K562 (cell line): ENCODE data around the gene ANKRD30A. TPM values are rescaled to one million over a fixed set of nuclear protein-coding genes. Genes with fewer than 3 reads are reported as not detected.

Experiments
- ATAC-seq: fragments of 200-7000 bp; cut with Tn5 transposase; 3 replicates; pipeline ENCODE4 v1.9.1; 2020; ENCODE audit warnings: moderate library complexity
- BruUV-seq: library from RNA; stranded (reverse); fragments of 400-500 nt; replicated peaks from 2 replicates; lab custom pipeline; 2021; lab: Mats Ljungman, UMichigan
- CTCF ChIA-PET: fragments of 300-600 bp; formaldehyde crosslinking; extraction: SDS; loops from one replicate; lab custom pipeline; 2021; ENCODE audit warnings: low intra/inter-chr PET ratio; lab: Yijun Ruan, JAX
- POLR2A ChIA-PET: fragments of 300-600, 350-650 bp; sonication (Branson Sonifier 250); formaldehyde crosslinking; extraction: SDS; loops from one replicate; lab custom pipeline; 2021; ENCODE audit warnings: antibody characterized with exemption, inconsistent platforms; lab: Yijun Ruan, JAX
- DNase-seq, 4 experiments: peaks; one replicate each; pipeline versions ENCODE4 v3.0.0 to v3.0.0-alpha.2; 2011 to 2018; ENCODE audit warnings: low spot score in 3 of 4, mixed read lengths in 3 of 4; ENCODE audit errors: extremely low read depth in 1 of 4
- FAIRE-seq: peaks from 2 replicates; lab custom pipeline; 2011; peaks lifted over from hg19 to GRCh38; lab: Jason Lieb, UNC
- H2AFZ ChIP-seq: 2 replicates; pipeline ENCODE4 v1.6.0; 2011; ENCODE audit warnings: low read depth, low read length, control low read depth, inconsistent platforms
- H3K27ac ChIP-seq: fragments of 200-600 bp; 3 replicates; pipeline ENCODE4 v1.8.0; 2011; ENCODE audit warnings: low read depth, mild to moderate bottlenecking, control low read depth, inconsistent platforms, low read length, moderate library complexity, mixed read lengths; ENCODE audit errors: extremely low read depth
- H3K27me3 ChIP-seq, 2 experiments: fragments of 300-600 bp in 1 of 2; 2 replicates in 1 of 2; 3 replicates in 1 of 2; pipeline versions ENCODE4 v1.6.0 to v1.8.0; 2011; ENCODE audit warnings: inconsistent platforms in 2 of 2, low read length in 2 of 2, mild to moderate bottlenecking in 1 of 2, mixed read lengths in 1 of 2, moderate library complexity in 1 of 2; ENCODE audit not compliant: control insufficient read depth in 2 of 2, insufficient read depth in 2 of 2
- H3K36me3 ChIP-seq: fragments of 300-600 bp; 3 replicates; pipeline ENCODE4 v1.8.0; 2011; ENCODE audit warnings: mild to moderate bottlenecking, low read length, inconsistent platforms; ENCODE audit not compliant: control insufficient read depth, insufficient read depth
- H3K4me1 ChIP-seq, 2 experiments: fragments of 200-600 bp in 1 of 2; replicated peaks in 1 of 2; 2 replicates in 1 of 2; 3 replicates in 1 of 2; pipeline versions ENCODE4 v1.5.1 to v1.8.0; 2011; ENCODE audit warnings: inconsistent platforms in 2 of 2, low read length in 2 of 2, mild to moderate bottlenecking in 1 of 2, mixed read lengths in 1 of 2, moderate library complexity in 1 of 2; ENCODE audit not compliant: control insufficient read depth in 2 of 2, insufficient read depth in 2 of 2
- H3K4me2 ChIP-seq: 2 replicates; pipeline ENCODE4 v1.6.1; 2011; ENCODE audit warnings: low read length, control low read depth, inconsistent platforms, mixed read lengths; ENCODE audit not compliant: insufficient read depth
- H3K4me3 ChIP-seq: fragments of 200-600 bp; sonication (generic), shearing (Covaris generic); 2 replicates; pipeline ENCODE4 v1.5.1; 2016; ENCODE audit warnings: control low read depth, inconsistent platforms
- H3K79me2 ChIP-seq: fragments of 200-600 bp; 3 replicates; pipeline ENCODE4 v1.8.0; 2011; ENCODE audit warnings: low read length, inconsistent platforms; ENCODE audit not compliant: control insufficient read depth, insufficient read depth
- H3K9ac ChIP-seq, 2 experiments: 2 replicates each; pipeline versions ENCODE4 v1.6.0 to v1.6.1; 2011; ENCODE audit warnings: low read depth in 2 of 2, low read length in 2 of 2, control low read depth in 1 of 2, inconsistent platforms in 1 of 2, mild to moderate bottlenecking in 1 of 2, mixed read lengths in 1 of 2; ENCODE audit not compliant: insufficient read depth in 1 of 2
- H3K9me1 ChIP-seq: one replicate; pipeline ENCODE4 v1.6.0; 2011; ENCODE audit warnings: inconsistent platforms, mild to moderate bottlenecking, low read length, moderate library complexity; ENCODE audit not compliant: control insufficient read depth, insufficient read depth
- H3K9me3 ChIP-seq: replicated peaks from 2 replicates; pipeline ENCODE4 v1.5.1; 2011; ENCODE audit warnings: low read depth, low read length, inconsistent platforms; ENCODE audit not compliant: control insufficient read depth, insufficient read depth
- H4K20me1 ChIP-seq: replicated peaks from 2 replicates; pipeline ENCODE4 v1.6.1; 2011; ENCODE audit warnings: low read length, inconsistent platforms, mixed read lengths; ENCODE audit not compliant: control insufficient read depth, insufficient read depth
- E2F3 ChIP-seq: fragments of 250-450 bp; sonication (Bioruptor Pico); IDR thresholded peaks from 2 replicates; pipeline ENCODE4 v1.4.0; 2020; ENCODE audit warnings: mild to moderate bottlenecking
- FOXP1 ChIP-seq: sonication (generic); formaldehyde crosslinking; IDR thresholded peaks from 2 replicates; pipeline ENCODE4 v1.8.0; 2022; ENCODE audit warnings: mild to moderate bottlenecking, missing genetic modification reagents
- GATAD2A ChIP-seq: fragments of 450-650 bp; IDR thresholded peaks from 2 replicates; pipeline ENCODE4 v1.6.1; 2017
- GTF2B ChIP-seq: IDR thresholded peaks from 2 replicates; pipeline ENCODE4 v1.6.1; 2011; ENCODE audit not compliant: insufficient read length; ENCODE audit errors: extremely low read depth
- GTF2E2 ChIP-seq: fragments of 200-800 bp; sonication (Bioruptor generic); IDR thresholded peaks from 2 replicates; pipeline ENCODE4 v1.6.1; 2016; ENCODE audit warnings: missing genetic modification characterization, missing compliant biosample characterization
- HIVEP1 ChIP-seq: fragments of 250-450 bp; sonication (Bioruptor Pico); IDR thresholded peaks from 2 replicates; pipeline ENCODE4 v1.4.0; 2020; ENCODE audit warnings: mild to moderate bottlenecking
- HLTF ChIP-seq: fragments of 450-650 bp; IDR thresholded peaks from 2 replicates; pipeline ENCODE4 v1.6.1; 2016
- IFI16 ChIP-seq: fragments of 250-450 bp; sonication (Bioruptor Pico); IDR thresholded peaks from 2 replicates; pipeline ENCODE4 v2.1.2; 2022; ENCODE audit warnings: mild to moderate bottlenecking, inconsistent platforms
- KDM5B ChIP-seq: fragments of 200-600 bp; sonication (generic); IDR thresholded peaks from 2 replicates; pipeline ENCODE4 v1.6.1; 2012; ENCODE audit warnings: low read depth, mild to moderate bottlenecking, moderate library complexity, low read length, control low read depth, inconsistent platforms; ENCODE audit not compliant: insufficient replicate concordance
- KLF13 ChIP-seq: fragments of 450-650 bp; IDR thresholded peaks from 2 replicates; pipeline ENCODE4 v1.6.1; 2016; ENCODE audit warnings: missing genetic modification characterization, low read depth, mild to moderate bottlenecking, missing compliant biosample characterization, moderate library complexity, borderline replicate concordance
- MLLT1 ChIP-seq, 2 experiments: fragments of 450-650 bp; IDR thresholded peaks; 2 replicates each; pipeline ENCODE4 v1.6.1; 2016
- NCOR1 ChIP-seq: fragments of 450-650 bp; IDR thresholded peaks from 2 replicates; pipeline ENCODE4 v1.6.1; 2016; ENCODE audit warnings: mild to moderate bottlenecking, moderate library complexity
- RREB1 ChIP-seq: fragments of 250-450 bp; sonication (Bioruptor Pico); IDR thresholded peaks from 2 replicates; pipeline ENCODE4 v1.4.0; 2020
- SP1 ChIP-seq: sonication (generic); formaldehyde crosslinking; IDR thresholded peaks from 2 replicates; pipeline ENCODE4 v1.8.1; 2022; ENCODE audit warnings: mild to moderate bottlenecking, missing genetic modification reagents
- TFAM ChIP-seq: fragments of 250-450 bp; sonication (Bioruptor Pico); conservative IDR thresholded peaks from 2 replicates; pipeline ENCODE4 v1.5.0; 2021; ENCODE audit warnings: mild to moderate bottlenecking, moderate library complexity
- ZNF586 ChIP-seq: fragments of 450-650 bp; formaldehyde crosslinking; conservative IDR thresholded peaks from 2 replicates; pipeline ENCODE4 v1.4.0; 2020; ENCODE audit warnings: mild to moderate bottlenecking, moderate library complexity
- WGBS: fragments of 100-300 bp; shearing (Covaris generic); methylation state at CpG from one replicate; pipeline ENCODE4 v1.1.6; 2016; ENCODE audit warnings: low coverage, mixed read lengths; ENCODE audit not compliant: insufficient coverage; ENCODE audit errors: missing lambda C conversion rate; 5-methylcytosine and 5-hydroxymethylcytosine counted together
- in situ Hi-C: fragments of 300-500 bp; cut with MboI; formaldehyde crosslinking; loops from 4 replicates; pipeline ENCODE4 v1.15.0; 2018; ENCODE audit warnings: inconsistent platforms, mixed read lengths
- intact Hi-C: fragments of 100-400 bp; cut with micrococcal nuclease; formaldehyde crosslinking; loops from 2 replicates; pipeline ENCODE4 v1.14.2; 2022
- polyA plus RNA-seq, 8 experiments: library from polyadenylated mRNA; depleted of rRNA in 4 of 8; stranded (reverse) in 5 of 8; unstranded in 3 of 8; fragments of >200 nt; fragmentation: Nextera tagmentation in 2 of 8; fragmentation: Illumina TruSeq in 1 of 8; extraction: Ambion mirVana in 2 of 8; extraction: Trizol in 1 of 8; gene quantifications; 2 replicates each; pipeline versions ENCODE4 v1.2.1 to v1.2.3, GENCODE V29; 2011 to 2014; ENCODE audit warnings: inconsistent platforms in 1 of 8, missing spikeins in 1 of 8
- total RNA-seq, 7 experiments: library from RNA; depleted of rRNA in 6 of 7; stranded (reverse); fragments of >200 nt in 6 of 7; fragmentation: Illumina TruSeq in 2 of 7; extraction: Trizol in 2 of 7; gene quantifications; 2 replicates each; pipeline versions ENCODE4 v1.2.1 to v1.2.3, GENCODE V29; 2011 to 2021; ENCODE audit warnings: low replicate concordance in 1 of 7

Gene ANKRD30A
- total and polyA plus RNA-seq, 9 of the 15 experiments (the other 6 are each of a cell fraction or from before 2014, with no cell fraction given) = 0.04 to 0.09 (median 0.07) TPM; not detected in 6

- TF ChIP-seq RREB1 (CRISPR knock-in tag) (no peak), HLTF (no peak), HIVEP1 (no peak), MLLT1 (IDR thresholded peaks at IDR 0.05) (no peak)
Measured at GRCh38 chr10:37304036-37304435, 178.6 kb downstream of the ANKRD30A start (continued).

- Histone ChIP-seq H3K9ac (no peak overlapping the region), H3K27ac (no peak overlapping the region), H3K79me2 (no peaks in the 10 kb centered on the region), H4K20me1 (no peaks in the 10 kb centered on the region), H3K9me1 (no peaks in the 10 kb centered on the region), H3K9me3 (no peaks in the 10 kb centered on the region), H3K4me3 (no peak overlapping the region), H3K4me2 (no peak overlapping the region), H3K27me3 (no peaks in the 10 kb centered on the region), H2AFZ (no peak overlapping the region), H3K4me1 (no peaks in the 10 kb centered on the region), H3K36me3 (no peaks in the 10 kb centered on the region)
- DNase-seq (no peak), ATAC-seq (no peak), FAIRE-seq (no peak)
- no TSS peak for BruUV-seq
- in situ Hi-C loops = no loop called here
- 0% methylated on average over 3 of the region's 3 CpGs for WGBS
- intact Hi-C loops = no loop called here
- ChIA-PET POLR2A (no interaction called here), CTCF (no interaction called here)
- TF ChIP-seq KLF13 (tag) (no peak), GATAD2A (no peak), NCOR1 (no peak), E2F3 (CRISPR knock-in tag) (no peak), GTF2E2 (no peak), FOXP1 (CRISPR knock-in tag) (no peak), KDM5B (no peak), TFAM (CRISPR knock-in tag) (no peak), IFI16 (no peak), SP1 (CRISPR knock-in tag) (no peak), ZNF586 (CRISPR knock-in tag) (no peak), GTF2B (no peak)
Measured at GRCh38 chr10:37314350-37314749, 189.0 kb downstream of the ANKRD30A start.
